HEK293 (cell line): Measurements from ENCODE around the gene ACOT12.

Experiments used
- ATF2 ChIP-seq: fragments of 450-650 bp; formaldehyde crosslinking; IDR thresholded peaks from 2 replicates; pipeline ENCODE4 v1.5.1; 2016; ENCODE audit warnings: missing biosample characterization, missing genetic modification characterization, low read depth
- CTCF ChIP-seq: fragments of 450-650 bp; formaldehyde crosslinking; IDR thresholded peaks from 2 replicates; pipeline ENCODE4 v1.5.1; 2016; ENCODE audit warnings: missing biosample characterization, missing genetic modification characterization
- ZNF133 ChIP-seq: fragments of 450-650 bp; formaldehyde crosslinking; IDR thresholded peaks from 2 replicates; pipeline ENCODE4 v1.5.1; 2016; ENCODE audit warnings: missing biosample characterization, missing genetic modification characterization
- ZNF558 ChIP-seq: fragments of 450-650 bp; formaldehyde crosslinking; IDR thresholded peaks from 2 replicates; pipeline ENCODE4 v1.5.1; 2016; ENCODE audit warnings: missing biosample characterization, missing genetic modification characterization

GRCh38 chr5:81383867-81384266 is 10.1 kb downstream of the ACOT12 start:
- no peak for TF ChIP-seq ATF2
- no peak for TF ChIP-seq ZNF133 (tag by site-specific recombination)
- no peak for TF ChIP-seq ZNF558 (tag by site-specific recombination)
- no peak for TF ChIP-seq CTCF
